NCI-H510A treated with DMSO at 0.1 percent for 48 hours (cell line): ENCODE measurements around the gene S100A8.

Source experiments
- DNase-seq: peaks from one replicate; lab custom pipeline; 2025; lab: John Stamatoyannopoulos, UW

Gene S100A8

GRCh38 chr1:153362187-153362775 lies 28.6 kb downstream of the S100A8 start:
- DNase-seq: no peak

- DNase-seq: no peak
Observed at GRCh38 chr1:153361480-153362109, 29.3 kb downstream of the S100A8 start.

GRCh38 chr1:153360592-153361479 lies 30.0 kb downstream of the S100A8 start:
- DNase-seq: no peak

- DNase-seq: no peak
Observed at GRCh38 chr1:153360190-153360589, 30.7 kb downstream of the S100A8 start.

- no peak for DNase-seq
Observed at GRCh38 chr1:153359241-153359640, 31.6 kb downstream of the S100A8 start.

- DNase-seq: no peak
Observed at GRCh38 chr1:153358691-153358975, 32.2 kb downstream of the S100A8 start.

GRCh38 chr1:153357853-153358690 lies 32.8 kb downstream of the S100A8 start, which contains the start of gene S100A9:
TSS of gene S100A9 (plus strand) at chr1:153357854. CDS start at chr1:153358284, 430 bp downstream.
- no peak for DNase-seq

- no peak for DNase-seq
Observed at GRCh38 chr1:153357076-153357852, 33.6 kb downstream of the S100A8 start.

GRCh38 chr1:153356392-153357075 lies 34.3 kb downstream of the S100A8 start:
- no peak for DNase-seq

GRCh38 chr1:153355445-153356071 lies 35.3 kb downstream of the S100A8 start:
- peak; percentile 29 for DNase-seq

GRCh38 chr1:153354515-153355193 lies 36.2 kb downstream of the S100A8 start:
- DNase-seq: no peak

- peak; percentile 5 for DNase-seq
Observed at GRCh38 chr1:153353226-153353947, 37.5 kb downstream of the S100A8 start.

- peak; percentile 68 for DNase-seq
Observed at GRCh38 chr1:153352523-153352922, 38.4 kb downstream of the S100A8 start.

GRCh38 chr1:153350321-153350957 lies 40.4 kb downstream of the S100A8 start:
- no peak for DNase-seq

GRCh38 chr1:153349363-153350320 lies 41.2 kb downstream of the S100A8 start:
- DNase-seq: no peak

- no peak for DNase-seq
Observed at GRCh38 chr1:153348511-153349362, 42.1 kb downstream of the S100A8 start, which contains the start of gene PGLYRP4. TSS of gene PGLYRP4 (minus strand) at chr1:153348841. CDS start at chr1:153347932, 909 bp downstream.
